Activated CD8-positive, alpha-beta T cell treated with anti-CD3 and anti-CD28 coated beads, Interleukin-2, amount 10 ng/mL, durations not matched to agents 7 days and 5 days (primary cell): ENCODE measurements around the gene BTNL2. TPM values are rescaled to one million over a fixed set of nuclear protein-coding genes. Genes with fewer than 3 reads are reported as not detected.
A peak's percentile ranks its signal among the peaks of the same experiment; 100 is the strongest.
"Not testable (repeated sequence)": the region's sequence is repeated elsewhere in the genome, so short reads cannot be mapped to it uniquely, and the experiment has no call there.

Experiments used
- ATAC-seq: fragments of 150-1000 bp; cut with Tn5 transposase; one replicate; pipeline ENCODE4 v1.10.0; 2021; ENCODE audit warnings: moderate library complexity
- CTCF ChIA-PET: fragments of 350-600 bp; sonication (Branson Sonifier 250); formaldehyde crosslinking; loops from one replicate; lab custom pipeline; 2021; ENCODE audit warnings: antibody characterized with exemption; lab: Charles Lee
- POLR2A ChIA-PET: fragments of 350-600 bp; sonication (Branson Sonifier 250); formaldehyde crosslinking; loops from one replicate; lab custom pipeline; 2021; ENCODE audit warnings: antibody characterized with exemption; lab: Charles Lee
- DNase-seq: peaks from one replicate; pipeline ENCODE4 v3.0.0-alpha.2; 2020
- H3K27ac Mint-ChIP-seq: one replicate; pipeline ENCODE4 v1.8.0; 2021; ENCODE audit warnings: mild to moderate bottlenecking, mixed read lengths
- H3K27me3 Mint-ChIP-seq: one replicate; pipeline ENCODE4 v1.8.0; 2021; ENCODE audit warnings: low read depth, mixed read lengths
- H3K36me3 Mint-ChIP-seq: one replicate; pipeline ENCODE4 v1.8.0; 2021; ENCODE audit warnings: low read depth, mixed read lengths
- H3K4me1 Mint-ChIP-seq: one replicate; pipeline ENCODE4 v1.8.0; 2021; ENCODE audit warnings: low read depth, mixed read lengths
- H3K4me3 Mint-ChIP-seq: one replicate; pipeline ENCODE4 v1.8.0; 2021; ENCODE audit warnings: mild to moderate bottlenecking, mixed read lengths
- H3K9me3 Mint-ChIP-seq: one replicate; pipeline ENCODE4 v1.8.0; 2022; ENCODE audit warnings: mixed read lengths; ENCODE audit not compliant: insufficient read depth
- total RNA-seq, 2 experiments: library from RNA; stranded (reverse); gene quantifications; one replicate each; pipeline ENCODE4 v1.2.3, GENCODE V29; 2021

The BTNL2 gene
- total RNA-seq, 2 experiments from 2014 or later, result not detected

DNA sequence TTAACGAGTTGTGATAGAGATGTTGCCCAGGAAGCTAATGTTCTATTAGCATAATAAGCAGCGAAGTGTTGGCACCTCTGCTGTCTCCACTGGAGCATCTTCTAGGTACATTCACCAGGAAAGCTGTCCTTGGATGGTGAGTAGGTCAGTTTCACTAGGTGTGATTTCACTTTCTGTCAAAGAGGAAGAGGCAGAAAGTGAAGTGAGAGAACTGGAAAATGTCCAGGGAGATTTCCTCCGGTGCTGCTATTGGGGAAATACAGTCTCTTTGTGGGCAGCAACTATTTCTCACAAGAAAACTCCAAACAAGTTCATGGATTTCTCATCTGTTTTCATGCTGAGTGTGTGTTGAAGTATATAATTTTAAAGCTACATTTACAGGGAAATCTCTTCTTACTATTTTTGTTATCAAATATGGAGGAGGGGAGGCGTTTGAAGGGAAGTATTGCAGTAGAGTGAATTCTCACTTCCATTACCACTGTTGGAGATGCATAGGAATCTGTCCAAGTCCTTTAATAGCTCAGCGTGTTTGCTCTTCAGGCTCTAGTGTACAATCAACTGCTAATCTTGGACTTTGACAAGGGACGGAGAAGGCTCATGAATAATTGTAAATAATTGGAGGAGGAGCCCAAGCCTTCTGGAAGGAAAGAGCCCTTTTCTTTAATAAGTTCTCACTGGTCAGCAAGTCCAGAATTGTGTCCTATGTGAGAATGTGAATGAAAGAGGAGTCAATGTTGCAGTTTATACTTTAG lies 19.2 kb downstream of the BTNL2 start:
- no peak for ATAC-seq
- Mint-ChIP-seq H3K4me3 (no peak overlapping the region), H3K27ac (no peak overlapping the region), H3K9me3 (no peaks in the 10 kb centered on the region), H3K36me3 (no peaks in the 10 kb centered on the region), H3K27me3 (peaks cover 27% of the 10 kb centered on the region), H3K4me1 (no peaks in the 10 kb centered on the region)
- ChIA-PET CTCF (interaction anchor here (1.0 kb wide), 1 partner anchor 192 kb away, joined by 3 read pairs; no protein-coding TSS in a partner anchor), POLR2A (interaction anchor here (0.9 kb wide), 1 partner anchor 411 kb away, joined by 3 read pairs; no protein-coding TSS in a partner anchor)
- DNase-seq, result no peak

- H3K27me3 Mint-ChIP-seq, result peaks cover 24% of the 10 kb centered on the region
- H3K36me3 Mint-ChIP-seq, result no peaks in the 10 kb centered on the region
- POLR2A ChIA-PET, result no interaction called here
- no peak overlapping the region for H3K4me3 Mint-ChIP-seq
- DNase-seq (no peak), ATAC-seq (no peak)
- H3K9me3 Mint-ChIP-seq, result no peaks in the 10 kb centered on the region
- CTCF ChIA-PET, result no interaction called here
- no peaks in the 10 kb centered on the region for H3K4me1 Mint-ChIP-seq
- no peak overlapping the region for H3K27ac Mint-ChIP-seq
These were observed 20.9 kb downstream of the BTNL2 start for GRCh38 chr6:32386040-32386439.

- ATAC-seq (peak; percentile 15), DNase-seq (no peak)
- Mint-ChIP-seq H3K4me3 (no peak overlapping the region), H3K27me3 (peaks cover 13% of the 10 kb centered on the region), H3K27ac (no peak overlapping the region), H3K9me3 (no peaks in the 10 kb centered on the region), H3K4me1 (no peaks in the 10 kb centered on the region), H3K36me3 (no peaks in the 10 kb centered on the region)
- CTCF ChIA-PET, result interaction anchor here (0.7 kb wide), 1 partner anchor 15 kb away, joined by 3 read pairs; no protein-coding TSS in a partner anchor
- POLR2A ChIA-PET, result no interaction called here
These were observed 24.1 kb downstream of the BTNL2 start for GRCh38 chr6:32382757-32383420.

DNA sequence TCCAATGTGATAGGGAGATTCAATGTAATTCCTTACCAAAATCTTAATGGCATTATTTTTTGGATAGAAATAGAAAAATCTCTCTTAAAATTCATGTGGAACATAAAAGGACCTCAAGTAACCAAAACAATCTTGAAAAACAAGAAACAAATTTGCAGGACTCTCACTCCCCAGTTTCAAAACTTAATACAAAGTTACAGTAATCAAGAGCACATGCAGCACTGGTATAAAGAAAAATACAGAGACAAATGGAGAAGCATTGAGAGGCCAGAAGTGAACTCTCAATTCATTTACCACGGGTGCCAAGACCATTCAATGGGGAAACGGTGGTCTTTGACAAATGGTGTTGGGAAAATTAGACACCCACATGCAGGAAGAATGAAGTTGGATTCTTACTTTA lies 27.4 kb downstream of the BTNL2 start:
- POLR2A ChIA-PET, result interaction anchor here (0.6 kb wide), 1 partner anchor 1709 kb away, joined by 3 read pairs; no protein-coding TSS in a partner anchor
- H3K9me3 Mint-ChIP-seq, result no peaks in the 10 kb centered on the region
- H3K27ac Mint-ChIP-seq, result no peak overlapping the region
- no peak for ATAC-seq
- CTCF ChIA-PET, result no interaction called here
- H3K4me3 Mint-ChIP-seq, result no peak overlapping the region
- H3K36me3 Mint-ChIP-seq, result no peaks in the 10 kb centered on the region
- no peak for DNase-seq
- peaks cover 17% of the 10 kb centered on the region for H3K27me3 Mint-ChIP-seq
- no peaks in the 10 kb centered on the region for H3K4me1 Mint-ChIP-seq

DNA sequence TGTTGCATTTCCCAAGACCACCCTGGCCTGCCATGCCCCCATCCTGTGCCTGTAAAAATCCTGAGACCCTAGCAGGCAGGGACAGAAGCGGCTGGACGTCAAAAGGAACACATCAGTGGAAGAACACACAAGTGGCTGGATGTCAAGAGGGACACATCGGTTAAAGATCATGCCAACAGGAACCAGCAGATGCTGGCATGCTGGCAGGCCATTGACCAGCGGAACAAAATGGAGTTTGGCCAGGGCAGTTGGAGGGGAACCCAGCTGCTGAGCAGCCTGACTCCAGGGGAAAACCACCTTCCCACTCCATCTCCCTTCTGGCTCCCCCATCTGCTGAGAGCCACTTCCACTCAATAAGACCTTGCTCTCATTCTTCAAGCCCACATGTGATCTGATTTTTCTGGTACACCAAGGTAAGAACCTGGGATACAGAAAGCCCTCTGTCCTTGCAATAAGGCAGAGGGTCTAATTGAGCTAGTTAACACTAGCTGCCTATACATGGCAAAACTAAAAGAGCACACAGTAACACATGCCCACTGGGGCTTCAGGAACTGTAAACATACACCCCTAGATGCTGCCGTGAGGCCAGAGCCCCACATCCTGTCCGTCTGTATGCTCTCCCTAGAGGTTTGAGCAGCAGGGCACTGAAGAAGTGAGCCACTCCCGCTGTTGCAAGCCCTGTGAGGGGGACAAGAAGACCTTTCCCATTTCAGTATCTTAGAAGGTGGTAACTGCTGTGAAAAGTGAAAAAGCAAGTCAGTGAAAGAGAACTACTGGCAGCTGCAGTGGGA lies 31.0 kb downstream of the BTNL2 start:
- DNase-seq (no peak), ATAC-seq (no peak)
- H3K27me3 Mint-ChIP-seq, result peaks cover 21% of the 10 kb centered on the region
- no peak overlapping the region for H3K27ac Mint-ChIP-seq
- POLR2A ChIA-PET, result no interaction called here
- H3K36me3 Mint-ChIP-seq, result no peaks in the 10 kb centered on the region
- no peaks in the 10 kb centered on the region for H3K9me3 Mint-ChIP-seq
- H3K4me3 Mint-ChIP-seq, result no peak overlapping the region
- no peaks in the 10 kb centered on the region for H3K4me1 Mint-ChIP-seq
- CTCF ChIA-PET, result no interaction called here

DNA sequence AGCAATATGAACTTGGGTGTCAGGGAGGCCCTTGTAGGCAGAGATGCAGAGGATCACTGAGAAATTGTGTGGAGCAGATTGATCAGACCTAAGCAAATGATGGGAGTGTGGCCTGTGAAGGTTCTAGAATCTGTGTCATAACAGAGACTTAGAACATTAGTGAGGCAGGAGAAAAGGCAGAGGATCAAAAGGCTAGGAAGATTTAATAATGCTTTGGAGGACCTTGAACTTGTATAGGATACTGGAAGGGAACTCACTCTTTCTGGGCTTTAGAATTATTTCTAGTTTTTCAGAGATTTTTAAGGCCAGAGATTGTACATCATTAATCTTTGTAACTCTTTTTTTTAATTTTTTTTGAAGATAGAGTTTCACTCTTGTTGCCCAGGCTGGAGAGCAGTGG lies 35.2 kb downstream of the BTNL2 start, which contains the start of gene TSBP1:
TSS of gene TSBP1 (minus strand) at position 101 of the 400 bp plus-strand sequence. CDS start 197 bp downstream, outside the sequence.
- POLR2A ChIA-PET, result no interaction called here
- no peak for ATAC-seq
- Mint-ChIP-seq H3K4me3 (no peak within 1 kb of the TSS), H3K4me1 (peaks cover 5% of the 10 kb centered on the region), H3K27ac (no peak within 1 kb of the TSS), H3K9me3 (no peaks in the 10 kb centered on the region), H3K36me3 (no peaks in the 10 kb centered on the region), H3K27me3 (peaks cover 22% of the 10 kb centered on the region)
- DNase-seq, result no peak
- CTCF ChIA-PET, result no interaction called here

DNA sequence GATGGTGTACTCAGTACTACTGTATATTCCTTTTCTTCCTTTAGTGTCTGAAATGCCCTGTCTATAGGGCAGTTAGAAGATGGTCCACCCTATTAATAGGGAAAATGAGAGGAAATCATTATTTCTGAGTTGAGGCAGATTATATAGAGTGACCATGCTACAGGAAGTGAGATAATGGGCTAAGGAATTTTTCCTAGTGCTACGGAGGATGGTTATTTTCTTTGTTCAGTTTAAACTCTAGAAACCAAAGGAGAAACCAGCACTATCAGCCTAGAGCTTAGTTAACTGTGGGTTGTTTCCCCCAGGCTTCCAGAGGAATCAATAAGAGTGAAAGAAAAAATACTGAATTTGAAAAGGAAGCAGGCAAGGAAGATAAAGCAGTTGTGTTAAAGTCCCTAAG lies 35.8 kb downstream of the BTNL2 start:
- peaks cover 20% of the 10 kb centered on the region for H3K27me3 Mint-ChIP-seq
- POLR2A ChIA-PET, result no interaction called here
- H3K36me3 Mint-ChIP-seq, result no peaks in the 10 kb centered on the region

GRCh38 chr6:32370505-32370904 lies 36.5 kb downstream of the BTNL2 start:
- Mint-ChIP-seq H3K9me3 (no peaks in the 10 kb centered on the region), H3K4me3 (no peak overlapping the region), H3K27ac (no peak overlapping the region), H3K4me1 (peaks cover 5% of the 10 kb centered on the region), H3K36me3 (no peaks in the 10 kb centered on the region), H3K27me3 (peaks cover 23% of the 10 kb centered on the region)
- ChIA-PET POLR2A (interaction anchor here (0.6 kb wide), 1 partner anchor 33 kb away, joined by 3 read pairs; no protein-coding TSS in a partner anchor), CTCF (no interaction called here)
- DNase-seq, result no peak
- no peak for ATAC-seq

More for the DNA sequence above, 35.8 kb downstream of the BTNL2 start:
- H3K9me3 Mint-ChIP-seq, result no peaks in the 10 kb centered on the region
- H3K27ac Mint-ChIP-seq, result no peak overlapping the region
- DNase-seq, result no peak
- H3K4me1 Mint-ChIP-seq, result peaks cover 5% of the 10 kb centered on the region
- CTCF ChIA-PET, result no interaction called here
- H3K4me3 Mint-ChIP-seq, result no peak overlapping the region
- ATAC-seq, result no peak

DNA sequence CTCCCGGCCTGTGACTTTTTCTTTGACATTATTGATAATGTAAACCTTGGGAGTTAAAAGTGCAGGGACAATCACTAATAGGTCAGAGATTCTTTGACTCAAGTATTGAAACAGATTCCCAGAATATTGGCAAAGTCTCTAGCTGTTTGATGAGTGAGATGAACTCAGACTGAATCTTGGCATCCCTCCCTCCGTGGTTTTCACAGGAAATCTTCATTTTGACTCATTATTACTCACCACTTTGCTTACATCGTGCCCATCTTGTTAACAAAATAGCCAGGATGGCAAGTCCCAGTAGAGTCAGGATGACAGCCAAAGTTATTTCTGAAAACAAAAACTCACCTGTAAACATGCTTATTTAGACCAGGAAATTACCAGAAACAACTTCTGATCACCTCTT lies 37.3 kb downstream of the BTNL2 start:
- POLR2A ChIA-PET, result no interaction called here
- Mint-ChIP-seq H3K9me3 (no peaks in the 10 kb centered on the region), H3K4me1 (peaks cover 5% of the 10 kb centered on the region), H3K27ac (no peak overlapping the region), H3K36me3 (no peaks in the 10 kb centered on the region), H3K27me3 (peaks cover 27% of the 10 kb centered on the region), H3K4me3 (no peak overlapping the region)
- DNase-seq, result no peak
- CTCF ChIA-PET, result no interaction called here
- ATAC-seq, result no peak

GRCh38 chr6:32367644-32368043 lies 39.3 kb downstream of the BTNL2 start:
- no peak for ATAC-seq
- Mint-ChIP-seq H3K27ac (no peak overlapping the region), H3K9me3 (no peaks in the 10 kb centered on the region), H3K27me3 (peaks cover 33% of the 10 kb centered on the region), H3K36me3 (no peaks in the 10 kb centered on the region), H3K4me3 (no peak overlapping the region), H3K4me1 (peaks cover 5% of the 10 kb centered on the region)
- ChIA-PET POLR2A (no interaction called here), CTCF (interaction anchor here (1.3 kb wide), 1 partner anchor 15 kb away, joined by 3 read pairs; no protein-coding TSS in a partner anchor)
- DNase-seq, result no peak

GRCh38 chr6:32359225-32359624 lies 47.8 kb downstream of the BTNL2 start:
- H3K4me1 Mint-ChIP-seq, H3K36me3 Mint-ChIP-seq, H3K9me3 Mint-ChIP-seq, DNase-seq, CTCF ChIA-PET, ATAC-seq, H3K4me3 Mint-ChIP-seq, POLR2A ChIA-PET, H3K27ac Mint-ChIP-seq: not testable (repeated sequence)
- H3K27me3 Mint-ChIP-seq, result peaks cover 29% of the 10 kb centered on the region
